HEK293 (cell line): ENCODE data around the gene NEO1.

Experiments
- PATZ1 ChIP-seq: fragments of 450-650 bp; formaldehyde crosslinking; IDR thresholded peaks from 2 replicates; pipeline ENCODE4 v1.5.1; 2016; ENCODE audit warnings: missing biosample characterization, missing genetic modification characterization
- REST ChIP-seq: fragments of 450-650 bp; formaldehyde crosslinking; IDR thresholded peaks from 2 replicates; pipeline ENCODE4 v1.5.1; 2016; ENCODE audit warnings: missing biosample characterization, missing genetic modification characterization
- ZBTB11 ChIP-seq: fragments of 450-650 bp; formaldehyde crosslinking; conservative IDR thresholded peaks from 2 replicates; pipeline ENCODE4 v1.5.1; 2016; ENCODE audit warnings: low read depth, missing biosample characterization, missing genetic modification characterization
- ZBTB21 ChIP-seq: fragments of 450-650 bp; formaldehyde crosslinking; IDR thresholded peaks from 2 replicates; pipeline ENCODE4 v1.5.1; 2017; ENCODE audit warnings: missing biosample characterization, missing genetic modification characterization
- ZNF112 ChIP-seq: fragments of 450-650 bp; formaldehyde crosslinking; IDR thresholded peaks from 2 replicates; pipeline ENCODE4 v1.5.0; 2017; ENCODE audit warnings: missing biosample characterization, missing genetic modification characterization
- ZNF211 ChIP-seq: fragments of 450-650 bp; formaldehyde crosslinking; IDR thresholded peaks from 2 replicates; pipeline ENCODE4 v1.5.1; 2016; ENCODE audit warnings: low read depth, missing biosample characterization, missing genetic modification characterization

GRCh38 chr15:73010154-73011152, 41.8 kb upstream of the NEO1 start:
- TF ChIP-seq ZBTB21 (no peak), ZBTB11 (tag by site-specific recombination) (no peak), REST (tag by site-specific recombination) (no peak), PATZ1 (tag by site-specific recombination) (no peak), ZNF112 (tag by site-specific recombination) (no peak), ZNF211 (tag by site-specific recombination) (no peak)
